Endothelial cell of umbilical vein (primary cell): Measurements from ENCODE around the gene SHLD2. TPM values are rescaled to one million over a fixed set of nuclear protein-coding genes. Genes with fewer than 3 reads are reported as not detected.
A peak's percentile ranks its signal among the peaks of the same experiment; 100 is the strongest.

Source experiments
- BruUV-seq: library from RNA; stranded (reverse); fragments of 400-500 nt; replicated peaks from 2 replicates; lab custom pipeline; 2021; lab: Mats Ljungman, UMichigan
- CTCF ChIA-PET: fragments of 300-600, 350-600 bp; sonication (Branson Sonifier 250); formaldehyde crosslinking; loops from one replicate; lab custom pipeline; 2021; ENCODE audit warnings: antibody characterized with exemption, inconsistent platforms; lab: Charles Lee
- POLR2A ChIA-PET: fragments of 300-600, 350-600 bp; sonication (Branson Sonifier 250); formaldehyde crosslinking; loops from one replicate; lab custom pipeline; 2021; ENCODE audit warnings: antibody characterized with exemption, inconsistent platforms; lab: Charles Lee
- DNase-seq: peaks from one replicate; pipeline ENCODE4 v3.0.0-alpha.2; 2011; ENCODE audit warnings: low read depth, low spot score
- FAIRE-seq: peaks from 2 replicates; lab custom pipeline; 2011; peaks lifted over from hg19 to GRCh38; lab: Jason Lieb, UNC
- H2AFZ ChIP-seq: 2 replicates; pipeline ENCODE4 v1.6.0; 2012; ENCODE audit warnings: low read depth, low read length, control low read depth, inconsistent platforms
- H3K27ac ChIP-seq: 2 replicates; pipeline ENCODE4 v1.5.1; 2011; ENCODE audit warnings: low read depth, mild to moderate bottlenecking, control low read depth, low read length, moderate library complexity; ENCODE audit not compliant: insufficient read depth
- H3K27me3 ChIP-seq, 2 experiments: 2 replicates each; pipeline versions ENCODE4 v1.6.0 to v1.6.1; 2011; ENCODE audit warnings: low read length in 2 of 2, mixed read lengths in 1 of 2; ENCODE audit not compliant: control insufficient read depth in 2 of 2, insufficient read depth in 2 of 2
- H3K36me3 ChIP-seq, 2 experiments: 2 replicates in 1 of 2; 3 replicates in 1 of 2; pipeline ENCODE4 v1.5.1; 2011; ENCODE audit warnings: low read length in 2 of 2, mild to moderate bottlenecking in 1 of 2, moderate library complexity in 1 of 2; ENCODE audit not compliant: control insufficient read depth in 2 of 2, insufficient read depth in 2 of 2; ENCODE audit errors: extremely low read depth in 1 of 2
- H3K4me1 ChIP-seq: 3 replicates; pipeline ENCODE4 v1.5.1; 2011; ENCODE audit warnings: mild to moderate bottlenecking, low read length; ENCODE audit not compliant: control insufficient read depth, insufficient read depth; ENCODE audit errors: extremely low read depth
- H3K4me2 ChIP-seq: 2 replicates; pipeline ENCODE4 v1.6.1; 2011; ENCODE audit warnings: low read length, control low read depth, mixed read lengths; ENCODE audit not compliant: insufficient read depth
- H3K4me3 ChIP-seq, 3 experiments: fragments of 200-600 bp in 1 of 3; sonication (generic), shearing (Covaris generic) in 1 of 3; replicated peaks in 1 of 3; 2 replicates each; pipeline ENCODE4 v1.5.1; 2011 to 2016; ENCODE audit warnings: control low read depth in 3 of 3, low read length in 3 of 3, mild to moderate bottlenecking in 2 of 3, inconsistent platforms in 1 of 3, low read depth in 1 of 3, moderate library complexity in 1 of 3; ENCODE audit not compliant: insufficient read depth in 1 of 3
- H3K79me2 ChIP-seq: 2 replicates; pipeline ENCODE4 v1.6.0; 2012; ENCODE audit warnings: low read length, inconsistent platforms; ENCODE audit not compliant: control insufficient read depth, insufficient read depth
- H3K9ac ChIP-seq: replicated peaks from 2 replicates; pipeline ENCODE3; 2011; ENCODE audit warnings: low read length, control low read depth; ENCODE audit not compliant: insufficient read depth; ENCODE audit errors: extremely low read depth
- H3K9me1 ChIP-seq: replicated peaks from 3 replicates; pipeline ENCODE4 v1.6.0; 2011; ENCODE audit warnings: mild to moderate bottlenecking, low read length; ENCODE audit not compliant: control insufficient read depth, insufficient read depth; ENCODE audit errors: extremely low read depth
- H3K9me3 ChIP-seq: replicated peaks from 2 replicates; pipeline ENCODE4 v1.5.1; 2012; ENCODE audit warnings: low read length, inconsistent platforms; ENCODE audit not compliant: control insufficient read depth, insufficient read depth
- H4K20me1 ChIP-seq: replicated peaks from 2 replicates; pipeline ENCODE3; 2011; ENCODE audit warnings: mild to moderate bottlenecking, low read length; ENCODE audit not compliant: control insufficient read depth, insufficient read depth; ENCODE audit errors: extremely low read depth
- EZH2 ChIP-seq: IDR thresholded peaks from 2 replicates; pipeline ENCODE4 v1.6.1; 2012; ENCODE audit warnings: borderline replicate concordance, low read depth, mild to moderate bottlenecking, moderate library complexity, low read length, inconsistent platforms; ENCODE audit not compliant: severe bottlenecking
- FOS ChIP-seq: IDR thresholded peaks from 2 replicates; pipeline ENCODE4 v1.6.1; 2011; ENCODE audit warnings: mild to moderate bottlenecking, low read length, moderate library complexity, borderline replicate concordance; ENCODE audit not compliant: insufficient read depth
- GATA2 ChIP-seq: IDR thresholded peaks from 2 replicates; pipeline ENCODE4 v1.7.0; 2011; ENCODE audit warnings: low read depth, mild to moderate bottlenecking, moderate library complexity, mixed read lengths, low read length; ENCODE audit not compliant: insufficient read length, insufficient read depth
- JUN ChIP-seq: IDR thresholded peaks from 2 replicates; pipeline ENCODE4 v1.6.1; 2011; ENCODE audit warnings: borderline replicate concordance, low read depth; ENCODE audit not compliant: insufficient read length, insufficient read depth
- MYC ChIP-seq: IDR thresholded peaks from one replicate; pipeline ENCODE4 v1.6.1; 2011; ENCODE audit warnings: mild to moderate bottlenecking, low read depth, low read length
- POLR2A ChIP-seq: IDR thresholded peaks from 2 replicates; pipeline ENCODE4 v1.6.1; 2012; ENCODE audit warnings: low read depth, mild to moderate bottlenecking, control low read depth, low read length
- POLR2AphosphoS5 ChIP-seq: IDR thresholded peaks from 2 replicates; pipeline ENCODE4 v1.6.1; 2012; ENCODE audit warnings: low read depth, mild to moderate bottlenecking, control low read depth, low read length, moderate library complexity; ENCODE audit not compliant: insufficient read depth
- dilution Hi-C: fragments of 300-500 bp; cut with MboI; formaldehyde crosslinking; loops from one replicate; pipeline ENCODE4 v1.15.0; 2019; ENCODE audit warnings: low sequenced_read_pairs; ENCODE audit not compliant: extremely low pct_ligation_motif_present
- intact Hi-C: fragments of 100-400 bp; cut with micrococcal nuclease; formaldehyde crosslinking; loops from one replicate; pipeline ENCODE4 v1.10.0; 2022
- polyA plus RNA-seq, 4 experiments: library from polyadenylated mRNA; depleted of rRNA in 3 of 4; stranded (reverse) in 3 of 4; unstranded in 1 of 4; fragments of >200 nt; gene quantifications; 2 replicates each; pipeline versions ENCODE4 v1.2.1 to v1.2.3, GENCODE V29; 2011 to 2012; ENCODE audit warnings: missing spikeins in 1 of 4
- total RNA-seq: library from RNA; stranded (reverse); gene quantifications from 2 replicates; pipeline ENCODE4 v1.2.3, GENCODE V29; 2021
- TF ChIP-seq, protein P1 (sequence below), 2 donors: IDR thresholded peaks; 1 replicate in 1 of 2; 2 replicates in 1 of 2; pipeline ENCODE4 v1.5.1; 2011; ENCODE audit warnings: low read length in 2 of 2, mild to moderate bottlenecking in 2 of 2, moderate library complexity in 2 of 2, control low read depth in 1 of 2, inconsistent platforms in 1 of 2, low read depth in 1 of 2; ENCODE audit not compliant: insufficient read depth in 1 of 2; ENCODE audit errors: extremely low read depth in 1 of 2
- TF ChIP-seq, protein P2 (sequence below): IDR thresholded peaks from 2 replicates; pipeline ENCODE4 v1.6.1; 2011; ENCODE audit not compliant: insufficient read depth, insufficient read length

The SHLD2 gene
- total and polyA plus RNA-seq, 2 donors (not counting 3 experiments of a cell fraction or from before 2014, with no cell fraction given) = 6.1 to 22.4 TPM

DNA sequence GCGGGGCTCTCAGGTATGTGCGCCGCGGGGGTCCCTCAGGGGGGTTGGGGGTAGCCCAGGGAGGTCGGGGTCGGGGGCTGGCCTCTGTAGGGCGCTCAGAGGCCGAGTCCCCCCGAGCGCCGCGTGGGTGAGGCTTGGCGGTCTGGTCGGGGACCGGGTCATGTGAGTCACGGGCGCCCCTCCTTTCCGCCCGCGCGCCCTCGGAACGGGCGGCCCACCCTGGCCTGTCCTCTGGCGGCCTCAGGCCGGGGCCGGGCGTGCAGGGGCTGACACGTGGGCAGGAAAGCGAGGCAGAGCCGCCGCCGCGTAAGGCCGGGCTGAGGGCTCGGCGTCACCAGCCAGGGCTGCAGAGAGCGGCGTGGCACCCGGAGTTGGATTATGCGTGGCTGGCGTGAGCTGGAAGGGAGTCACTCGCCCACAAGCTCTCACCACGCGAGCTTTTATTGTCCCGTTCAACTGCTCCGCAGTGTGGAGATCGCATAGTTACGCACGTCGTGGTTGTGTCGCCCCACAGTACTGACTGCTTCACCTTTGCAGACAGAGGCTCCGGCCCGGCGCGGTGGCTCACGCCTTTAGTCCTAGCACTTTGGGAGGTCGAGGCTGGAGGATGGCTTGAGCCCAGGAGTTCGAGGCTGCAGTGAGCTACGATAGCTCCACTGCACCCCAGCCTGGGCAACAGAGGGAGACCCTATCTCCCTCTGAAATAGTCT lies 385 bp downstream of the SHLD2 start:
- no TSS peak for BruUV-seq
- POLR2A ChIA-PET = no interaction called here

More for the DNA sequence above, 385 bp downstream of the SHLD2 start:
- peaks cover 60% of the 10 kb centered on the region for H3K79me2 ChIP-seq
- intact Hi-C loops = loop anchor here (2.0 kb wide), 2 partner anchors 125 to 137 kb away; partner anchors contain the start of gene SNCG
- dilution Hi-C loops = no loop called here
- H3K4me2 ChIP-seq = peak overlapping the region; percentile 40
- no peaks in the 10 kb centered on the region for H3K36me3 ChIP-seq
- H3K9me1 ChIP-seq = no peaks in the 10 kb centered on the region
- H3K4me1 ChIP-seq = peaks cover 35% of the 10 kb centered on the region
- H3K9me3 ChIP-seq = no peaks in the 10 kb centered on the region
- peak overlapping the region; percentile 72 for H3K27ac ChIP-seq
- H2AFZ ChIP-seq = peak overlapping the region; percentile 81
- CTCF ChIA-PET = interaction anchor here (0.5 to 1.1 kb wide), 4 partner anchors 11 to 156 kb away, joined by 3 to 5 read pairs (median 4); no protein-coding TSS in a partner anchor
- H4K20me1 ChIP-seq = no peaks in the 10 kb centered on the region
- H3K4me3 ChIP-seq = peak overlapping the region; percentile 5 to 69 (median 67)
- DNase-seq = peak; percentile 85
- TF ChIP-seq POLR2AphosphoS5 (peak; percentile 87), FOS (peak; percentile 56), EZH2 (no peak), JUN (no peak), MYC (no peak), POLR2A (peak; percentile 70), GATA2 (no peak)
- TF ChIP-seq, protein P1, sequence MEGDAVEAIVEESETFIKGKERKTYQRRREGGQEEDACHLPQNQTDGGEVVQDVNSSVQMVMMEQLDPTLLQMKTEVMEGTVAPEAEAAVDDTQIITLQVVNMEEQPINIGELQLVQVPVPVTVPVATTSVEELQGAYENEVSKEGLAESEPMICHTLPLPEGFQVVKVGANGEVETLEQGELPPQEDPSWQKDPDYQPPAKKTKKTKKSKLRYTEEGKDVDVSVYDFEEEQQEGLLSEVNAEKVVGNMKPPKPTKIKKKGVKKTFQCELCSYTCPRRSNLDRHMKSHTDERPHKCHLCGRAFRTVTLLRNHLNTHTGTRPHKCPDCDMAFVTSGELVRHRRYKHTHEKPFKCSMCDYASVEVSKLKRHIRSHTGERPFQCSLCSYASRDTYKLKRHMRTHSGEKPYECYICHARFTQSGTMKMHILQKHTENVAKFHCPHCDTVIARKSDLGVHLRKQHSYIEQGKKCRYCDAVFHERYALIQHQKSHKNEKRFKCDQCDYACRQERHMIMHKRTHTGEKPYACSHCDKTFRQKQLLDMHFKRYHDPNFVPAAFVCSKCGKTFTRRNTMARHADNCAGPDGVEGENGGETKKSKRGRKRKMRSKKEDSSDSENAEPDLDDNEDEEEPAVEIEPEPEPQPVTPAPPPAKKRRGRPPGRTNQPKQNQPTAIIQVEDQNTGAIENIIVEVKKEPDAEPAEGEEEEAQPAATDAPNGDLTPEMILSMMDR (IDR thresholded peaks at IDR 0.05; ENCODE audit: extremely low read depth in 1 of 2, insufficient read depth in 1 of 2, low read depth in 1 of 2, low read length in 2 of 2) = no peak
- TF ChIP-seq, protein P2, sequence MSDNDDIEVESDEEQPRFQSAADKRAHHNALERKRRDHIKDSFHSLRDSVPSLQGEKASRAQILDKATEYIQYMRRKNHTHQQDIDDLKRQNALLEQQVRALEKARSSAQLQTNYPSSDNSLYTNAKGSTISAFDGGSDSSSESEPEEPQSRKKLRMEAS = peak; percentile 87
- FAIRE-seq = peak; percentile 18
- H3K27me3 ChIP-seq = no peaks in the 10 kb centered on the region
- peak overlapping the region; percentile 81 for H3K9ac ChIP-seq
